Left forelimb (tissue), 1 donor: ENCODE data around the gene PAX7.
A peak's percentile ranks its signal among the peaks of the same experiment; 100 is the strongest.
"Not testable (repeated sequence)": the region's sequence is repeated elsewhere in the genome, so short reads cannot be mapped to it uniquely, and the experiment has no call there.

ENCODE experiments used
- DNase-seq: peaks from one replicate; pipeline ENCODE4 v3.0.0-alpha.2; 2018; ENCODE audit warnings: low spot score

Gene PAX7

DNA sequence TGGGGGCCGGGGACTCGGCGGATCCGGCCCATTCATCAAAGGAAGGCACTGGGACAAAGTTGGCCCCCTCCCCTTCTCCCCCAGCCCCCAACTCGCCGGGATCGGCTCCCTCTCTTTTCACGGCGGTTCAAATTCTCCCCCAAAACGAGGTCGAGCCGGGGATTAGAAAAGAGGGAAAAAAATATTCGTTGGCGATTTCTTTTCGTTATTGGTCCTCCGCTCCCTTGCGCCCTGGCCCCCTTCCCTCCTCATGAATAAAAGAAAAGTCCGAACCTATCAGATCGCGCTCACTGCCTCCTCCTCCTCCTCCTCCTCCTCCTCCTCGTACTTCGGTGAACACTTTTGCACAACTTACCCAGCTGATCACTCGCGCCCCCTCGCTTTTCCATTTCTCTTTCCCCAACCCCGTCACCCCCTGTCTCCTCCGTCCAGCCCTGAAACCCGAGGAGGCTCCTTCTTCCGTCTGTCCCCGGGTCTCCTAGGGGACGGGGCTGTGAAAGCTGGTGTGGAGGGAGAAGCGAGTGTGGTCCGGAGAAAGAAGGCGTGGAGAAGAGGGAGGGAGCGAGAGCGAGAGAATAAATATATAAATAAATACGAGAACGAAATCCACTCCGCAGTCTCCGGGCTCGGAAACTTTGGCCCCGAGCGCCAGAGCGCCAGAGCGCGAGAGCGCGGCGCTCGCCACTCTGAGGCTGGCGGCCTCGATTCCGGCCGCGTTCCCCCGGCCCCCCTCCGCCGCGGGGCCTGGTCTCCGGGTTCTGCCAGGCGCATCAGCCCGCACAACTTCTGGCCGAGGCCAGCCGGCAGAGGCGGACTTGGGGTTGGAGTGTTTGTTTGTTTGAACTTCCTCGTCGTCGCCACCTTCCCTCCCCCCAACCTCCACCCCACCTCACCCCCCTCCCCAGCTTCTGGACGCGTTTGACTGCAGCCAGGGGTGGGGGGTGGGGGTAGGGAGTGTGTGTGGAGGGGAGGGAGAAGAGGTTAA is at the start of gene PAX7:
Gene PAX7, plus strand, starts transcription at position 336 of the 985 bp plus-strand sequence. CDS start 758 bp downstream, outside the sequence.
- DNase-seq, result no peak

DNA sequence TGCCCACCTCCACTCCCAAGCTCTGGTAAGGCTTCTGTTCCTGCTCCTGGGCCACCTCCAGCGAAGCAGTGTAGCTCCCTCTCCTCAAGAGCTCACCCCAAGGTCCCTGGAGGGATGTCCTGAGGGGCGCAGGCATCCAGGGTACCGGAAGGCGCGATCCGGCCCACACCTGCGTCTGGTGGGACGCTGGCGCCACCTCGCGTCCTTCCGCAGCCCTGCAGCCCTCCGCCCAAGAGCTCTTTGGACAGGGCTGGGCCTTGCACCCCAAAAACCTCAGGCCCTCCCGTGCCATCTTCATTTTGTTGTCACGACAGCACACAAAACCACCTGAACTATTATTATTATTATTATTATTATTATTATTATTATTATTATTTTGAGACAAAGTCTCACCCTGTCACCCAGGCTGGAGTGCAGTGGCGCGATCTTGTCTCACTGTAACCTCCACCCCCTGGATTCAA is 49.2 kb upstream of the PAX7 start:
- no peak for DNase-seq

DNA sequence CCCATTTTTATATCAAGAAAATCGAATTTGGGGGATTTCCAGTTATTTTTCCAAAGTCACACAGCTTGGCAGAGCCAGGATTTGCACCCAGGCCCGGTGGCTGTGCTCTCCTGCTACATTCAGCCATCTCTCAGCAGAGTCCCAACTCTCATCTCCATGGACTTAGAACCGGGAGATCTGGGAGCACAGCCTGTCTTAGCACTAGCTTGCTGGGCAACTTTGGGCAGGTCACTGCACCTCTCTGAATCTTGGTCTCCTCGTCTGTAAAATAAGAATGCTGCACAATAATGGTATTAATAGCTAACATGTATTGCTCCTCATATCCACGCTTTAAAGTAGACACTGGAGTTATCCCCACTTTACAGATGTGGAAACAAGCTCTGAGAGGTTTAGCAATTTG is 47.8 kb upstream of the PAX7 start:
- DNase-seq, result no peak

DNA sequence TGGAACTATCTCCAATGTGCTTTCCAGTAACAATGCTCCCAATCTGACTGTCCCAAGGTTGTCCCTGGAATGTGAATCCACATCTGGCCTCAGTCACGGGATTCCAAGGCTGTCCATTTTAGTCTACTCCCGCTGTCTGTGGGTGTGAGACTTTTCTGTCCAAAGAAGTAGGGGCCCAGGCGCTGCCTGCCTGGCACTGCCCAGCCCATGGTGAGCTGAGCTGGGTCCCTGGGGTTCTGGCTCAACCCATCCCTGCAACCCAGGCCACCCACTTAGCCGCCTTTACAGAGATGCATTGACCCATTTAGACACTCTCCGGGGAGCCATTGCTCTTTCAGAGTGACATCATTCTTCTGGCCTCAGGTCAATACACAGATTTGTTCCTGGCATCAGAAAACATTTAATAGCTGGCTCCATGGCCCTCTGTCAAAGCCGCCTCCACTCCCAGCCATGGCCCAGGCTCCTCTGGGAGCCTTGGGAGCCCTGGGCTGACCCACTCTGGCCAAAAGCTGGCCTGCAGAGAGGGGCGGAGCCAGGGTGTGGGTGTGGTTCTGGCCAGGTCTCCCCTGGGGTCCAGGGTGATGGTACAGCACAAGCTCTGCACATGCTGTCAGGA is 47.2 kb upstream of the PAX7 start:
- DNase-seq, result no peak

DNA sequence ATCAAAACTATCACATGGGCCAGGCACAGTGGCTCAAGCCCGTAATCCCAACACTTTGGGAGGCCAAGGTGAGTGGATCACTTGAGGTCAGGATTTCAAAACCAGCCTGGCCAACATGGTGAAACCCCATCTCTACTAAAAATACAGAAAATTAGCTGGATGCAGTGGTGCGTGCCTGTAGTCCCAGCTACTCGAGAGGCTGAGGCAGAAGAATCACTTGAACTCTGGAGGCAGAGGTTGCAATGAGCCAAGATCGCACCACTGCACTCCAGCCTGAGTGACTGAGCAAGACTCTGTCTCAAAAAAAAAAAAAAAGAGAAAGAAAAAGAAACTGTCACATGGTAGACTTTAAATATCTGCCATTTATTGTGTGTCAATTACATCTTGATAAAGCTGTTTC is 44.6 kb upstream of the PAX7 start:
- not testable (repeated sequence) for DNase-seq

DNA sequence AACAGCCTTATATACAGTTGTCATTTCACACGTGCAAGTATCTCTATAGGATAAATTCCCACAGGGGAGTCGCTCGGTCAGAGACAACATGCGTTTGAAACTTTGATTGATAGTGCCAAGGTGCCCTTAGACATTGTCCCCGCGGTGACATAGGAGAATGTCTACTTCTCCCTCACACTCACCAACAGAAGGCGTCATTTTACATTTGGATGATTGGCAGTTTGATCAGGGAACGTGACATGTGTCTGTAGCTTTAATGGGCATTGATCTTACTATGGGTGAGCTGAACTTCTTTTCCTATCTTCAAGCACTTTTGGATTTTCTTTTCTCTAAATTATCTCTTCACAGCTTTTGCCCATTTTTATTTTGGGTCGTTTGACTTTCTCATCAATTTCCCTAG is 42.6 kb upstream of the PAX7 start:
- DNase-seq, result no peak

DNA sequence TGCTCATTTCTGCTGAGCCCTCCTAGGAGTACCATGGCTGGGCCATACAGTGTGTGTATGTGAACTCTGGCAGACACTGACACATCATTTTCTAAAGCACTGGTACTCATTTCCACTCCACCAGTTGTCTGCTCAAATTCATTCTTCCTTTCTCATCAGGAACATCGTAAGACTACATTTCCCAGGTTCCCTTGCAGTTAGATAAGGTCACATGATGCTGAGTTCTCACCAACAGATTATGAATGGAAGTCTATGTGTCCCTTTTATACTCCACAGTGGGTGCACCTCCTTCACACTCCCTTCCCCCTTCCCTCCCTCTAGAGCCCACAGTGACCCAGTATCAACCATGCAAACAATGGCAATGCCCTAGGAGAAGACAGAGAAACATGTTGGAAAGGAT is 38.3 kb upstream of the PAX7 start:
- no peak for DNase-seq

DNA sequence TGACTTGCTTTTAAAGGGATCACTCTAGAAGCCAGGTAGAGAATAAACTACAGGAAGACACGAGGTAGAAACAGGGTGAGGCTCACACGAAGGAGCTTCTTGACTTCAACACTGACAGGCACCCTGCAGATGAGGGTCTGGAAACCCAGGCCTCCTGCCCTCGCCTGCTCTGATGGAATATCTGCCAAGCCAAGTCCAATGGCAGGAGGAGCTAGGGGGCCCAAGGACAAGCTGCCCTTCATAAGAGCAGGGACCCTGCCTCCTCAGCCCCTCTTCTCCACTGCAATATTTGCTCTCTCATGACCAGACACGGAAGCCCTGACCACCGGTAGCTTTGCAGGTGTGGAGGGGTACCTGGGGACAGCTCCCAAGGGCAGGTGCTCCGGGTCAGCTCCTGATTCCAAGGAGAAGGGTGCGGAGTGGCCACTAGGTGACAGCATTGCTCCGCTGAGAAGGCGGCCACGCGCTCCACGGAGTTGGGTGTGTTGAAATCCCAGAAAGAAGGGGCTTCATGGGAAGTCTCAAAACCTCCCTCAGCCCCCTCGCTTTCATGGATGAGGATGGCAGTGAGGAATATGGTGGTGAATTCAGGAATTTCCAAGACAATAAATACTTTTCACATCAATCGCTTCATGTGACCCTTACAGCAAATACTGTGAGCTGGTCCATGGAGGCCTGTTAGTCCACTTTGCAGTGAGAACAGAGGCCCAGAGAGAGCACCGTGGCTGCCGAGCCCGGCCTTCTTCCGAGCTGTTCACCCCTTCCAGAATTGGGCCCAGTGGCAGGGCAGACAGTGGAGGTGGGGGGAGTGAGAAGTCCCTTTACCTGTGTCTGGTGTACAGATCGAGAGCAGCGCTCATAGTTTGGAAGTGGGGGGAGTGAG is 33.2 kb upstream of the PAX7 start:
- DNase-seq, result peak; percentile 81

DNA sequence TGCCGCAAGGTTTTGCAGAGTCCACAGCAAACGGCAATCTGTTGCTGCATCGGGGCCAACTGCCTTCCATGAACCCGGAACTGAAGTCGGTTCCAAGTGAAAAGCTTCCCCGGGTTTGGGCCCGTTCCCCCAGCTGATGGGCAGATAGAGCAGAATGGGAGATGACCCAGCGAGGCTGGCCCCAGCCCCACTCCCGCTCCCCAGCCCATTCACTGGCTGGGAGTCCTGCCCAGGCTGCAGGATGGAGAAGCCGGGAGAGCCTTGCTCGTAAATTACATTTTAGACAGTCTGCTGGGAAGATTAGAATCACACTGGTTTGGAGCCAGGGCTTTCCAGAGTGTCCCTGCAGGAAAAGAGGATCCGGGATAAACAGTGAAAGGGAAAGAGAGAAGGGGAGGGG is 31.6 kb upstream of the PAX7 start:
- DNase-seq, result peak; percentile 80

DNA sequence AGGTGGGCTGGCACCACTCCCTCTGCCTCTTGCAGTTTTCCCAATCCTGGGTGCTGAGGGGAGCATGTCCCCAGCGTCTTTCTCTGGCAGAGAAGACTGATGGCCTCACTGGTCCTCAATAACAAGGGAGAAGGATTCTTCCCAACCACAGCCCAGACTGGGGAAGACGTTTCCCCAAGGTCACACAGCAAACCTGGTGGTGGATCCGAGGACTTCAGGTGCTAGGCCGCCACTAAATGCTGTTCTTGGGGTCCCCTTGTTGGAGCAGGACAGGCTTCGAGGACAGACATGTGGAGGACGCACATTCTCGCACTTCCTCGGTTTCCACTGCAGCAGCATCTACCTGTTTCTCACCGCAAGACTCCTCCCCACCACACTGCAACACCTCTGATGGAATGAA is 30.9 kb upstream of the PAX7 start:
- DNase-seq, result no peak

DNA sequence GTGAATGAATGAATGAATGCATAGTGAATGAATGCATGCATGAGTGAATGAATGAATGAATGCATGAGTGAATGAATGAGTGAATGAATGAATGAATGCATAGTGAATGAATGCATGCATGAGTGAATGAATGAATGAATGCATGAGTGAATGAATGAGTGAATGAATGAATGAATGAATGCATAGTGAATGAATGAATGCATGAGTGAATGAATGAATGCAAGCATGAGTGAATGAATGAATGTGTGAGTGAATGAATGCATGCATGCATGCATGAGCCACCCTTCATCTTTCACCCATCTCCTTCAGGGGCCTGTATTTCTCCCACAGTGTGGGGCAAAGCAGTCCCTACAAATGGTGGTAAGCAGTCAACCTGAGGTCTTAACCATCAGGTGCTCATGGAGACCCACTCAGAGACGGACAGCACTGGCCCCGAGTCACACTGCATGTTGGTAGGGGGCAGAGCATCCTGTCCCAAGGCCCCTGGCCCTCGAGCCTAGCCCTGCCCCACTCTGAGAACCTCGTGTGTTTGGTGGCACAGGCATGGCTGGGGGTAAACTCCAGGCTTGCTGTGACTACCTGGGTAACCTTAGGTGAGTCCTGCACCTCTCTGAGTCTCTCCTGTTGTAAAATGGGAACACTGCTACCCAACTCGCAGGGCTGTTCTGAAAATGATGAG is 28.0 kb upstream of the PAX7 start:
- DNase-seq, result no peak

DNA sequence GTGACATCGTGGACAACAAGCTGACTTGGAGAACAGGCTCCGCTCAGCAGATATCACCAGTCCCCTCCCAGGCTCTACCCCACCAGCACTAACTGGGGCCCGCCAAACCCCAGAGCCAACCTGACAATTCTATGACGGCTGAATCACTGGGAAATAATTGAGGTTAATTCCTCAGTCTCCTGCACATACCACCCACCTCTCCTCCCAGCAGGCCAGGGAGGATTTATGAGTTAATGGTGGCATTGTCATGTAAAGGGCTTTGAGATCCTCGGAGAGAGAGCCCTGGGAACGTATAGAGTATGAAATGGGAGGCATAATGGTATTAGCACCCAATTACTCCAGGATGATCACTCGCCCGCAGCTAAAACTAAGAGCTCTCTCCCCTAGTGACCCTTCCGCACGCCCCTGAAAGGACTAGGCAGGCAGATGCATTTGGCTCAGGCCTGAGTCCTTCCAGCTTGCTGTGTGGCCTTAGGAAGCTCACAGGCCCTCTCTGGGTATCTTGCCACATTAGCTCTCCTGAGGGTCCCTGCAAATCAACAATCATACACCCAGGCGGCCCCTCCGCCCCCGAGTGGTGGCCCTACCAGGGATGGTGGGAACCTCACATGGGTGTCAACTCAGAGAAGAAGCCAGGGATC is 27.3 kb upstream of the PAX7 start:
- DNase-seq, result no peak

DNA sequence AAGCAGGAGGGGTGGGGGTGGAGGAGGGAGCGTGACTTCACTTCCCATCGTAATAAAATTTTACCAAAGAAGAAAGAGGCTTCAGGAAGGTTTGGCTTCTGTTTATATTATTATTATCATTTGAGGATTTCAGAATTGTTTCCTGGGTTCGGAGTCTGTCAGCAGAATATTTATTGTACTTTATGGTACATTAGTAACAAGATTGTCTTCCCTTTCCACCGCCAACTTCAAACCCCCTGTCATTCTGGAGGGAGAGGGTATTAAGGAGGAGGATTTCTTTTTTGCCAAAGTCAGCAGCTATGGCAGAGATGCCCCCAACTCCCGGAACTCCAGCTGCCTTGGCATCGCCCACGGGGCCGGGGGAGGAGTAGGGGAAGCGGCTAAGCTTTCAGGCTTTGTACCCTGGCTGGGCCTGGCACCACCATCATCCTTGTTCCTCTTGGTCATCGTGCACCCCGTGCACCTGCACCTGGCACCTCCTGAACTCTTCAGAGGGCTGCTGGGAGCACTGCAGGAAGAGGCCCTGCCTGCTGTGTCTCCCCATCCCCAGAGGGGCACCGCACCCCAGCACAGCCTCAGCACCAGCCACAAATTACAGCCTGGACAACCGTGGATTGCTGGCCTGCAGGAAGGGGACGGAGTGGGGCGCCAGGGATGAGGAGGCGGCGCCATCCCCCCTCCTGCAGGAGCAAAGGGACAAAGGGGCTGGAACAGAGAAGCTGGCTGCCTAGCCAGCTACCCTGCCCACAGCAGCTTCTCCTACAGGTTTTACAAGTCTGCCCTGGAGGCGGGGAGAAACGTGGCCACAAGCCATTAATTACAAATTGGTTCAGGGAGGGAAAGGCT is 24.0 kb upstream of the PAX7 start:
- no peak for DNase-seq

DNA sequence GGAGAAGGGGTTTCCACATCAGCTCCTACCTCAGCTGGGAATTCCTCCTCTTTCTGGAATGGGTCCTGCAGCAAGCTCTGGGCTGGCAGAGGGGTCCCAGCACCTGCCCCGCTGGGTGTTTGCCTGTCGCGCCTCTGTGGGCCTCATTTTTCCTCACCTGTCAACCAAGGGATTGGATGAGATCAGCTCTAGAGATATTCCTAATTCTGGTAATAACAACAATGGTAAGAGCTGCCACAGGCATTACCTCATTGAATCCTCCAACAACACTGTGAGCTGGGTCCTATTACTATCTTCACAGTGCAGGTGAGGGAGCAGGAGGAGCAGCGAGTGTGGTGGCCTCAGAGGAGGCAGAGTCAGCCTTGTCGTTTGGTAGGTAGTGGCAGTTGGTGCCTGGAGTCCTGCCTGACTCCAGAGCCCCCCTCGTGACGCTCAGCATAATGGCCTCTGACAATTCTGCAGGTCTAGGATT is 23.3 kb upstream of the PAX7 start:
- DNase-seq, result no peak

DNA sequence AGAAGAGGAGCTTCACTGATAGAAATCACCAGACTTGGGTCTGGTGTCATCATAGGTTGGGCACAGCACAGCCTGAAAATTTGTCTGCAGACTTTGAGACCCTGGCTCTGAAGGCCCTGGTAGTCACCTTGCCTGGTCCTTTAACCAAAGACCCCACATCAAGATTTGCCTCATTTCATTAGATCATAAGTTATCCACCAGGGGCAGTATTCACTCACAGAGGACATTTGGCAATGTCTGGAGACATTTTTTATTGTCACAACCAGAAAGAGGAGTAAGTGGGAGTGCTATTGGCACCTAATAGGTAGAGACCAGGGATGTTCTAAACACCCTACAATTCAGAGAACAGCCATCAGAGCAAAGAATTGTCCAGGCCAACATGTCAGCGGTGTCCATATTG is 22.1 kb upstream of the PAX7 start:
- DNase-seq, result no peak

DNA sequence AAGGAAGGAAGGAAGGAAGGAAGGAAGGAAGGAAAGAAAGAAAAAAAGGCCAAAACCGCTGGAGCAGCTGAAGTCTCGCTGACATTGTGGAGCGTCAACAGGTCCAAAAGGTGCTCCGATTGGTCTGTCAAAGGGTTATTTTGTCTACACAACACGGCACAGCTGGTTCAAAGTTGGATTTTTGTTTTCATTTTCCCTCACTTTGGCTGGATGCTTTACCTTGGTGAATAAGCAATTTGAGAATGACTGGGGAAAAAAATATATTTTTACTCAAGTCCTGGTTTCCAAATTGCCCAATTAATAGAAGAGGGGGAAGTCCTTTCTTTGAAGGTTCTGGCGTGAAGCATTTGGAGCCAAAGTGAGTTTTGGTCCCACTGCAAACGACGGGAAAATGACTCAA is 19.3 kb upstream of the PAX7 start:
- no peak for DNase-seq

DNA sequence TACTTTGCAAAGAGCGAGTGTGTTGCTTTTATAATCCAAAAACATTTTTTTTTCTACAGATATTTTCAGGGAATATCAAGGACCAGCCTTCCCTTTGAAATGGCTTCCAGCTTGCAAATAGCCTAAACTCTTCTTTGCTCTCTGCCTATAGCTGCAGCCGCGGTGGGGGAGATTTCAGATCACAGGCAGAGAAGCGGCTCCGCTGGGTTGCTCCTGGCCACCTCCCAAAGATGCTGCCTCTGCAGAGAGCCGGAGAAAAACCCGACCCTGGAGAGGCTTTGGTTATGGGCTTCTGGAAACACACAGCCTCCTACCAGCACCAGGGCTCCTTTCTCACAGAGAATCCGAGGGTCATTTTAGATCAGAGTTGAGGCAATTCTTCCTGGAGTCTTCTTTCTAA is 18.6 kb upstream of the PAX7 start:
- no peak for DNase-seq

DNA sequence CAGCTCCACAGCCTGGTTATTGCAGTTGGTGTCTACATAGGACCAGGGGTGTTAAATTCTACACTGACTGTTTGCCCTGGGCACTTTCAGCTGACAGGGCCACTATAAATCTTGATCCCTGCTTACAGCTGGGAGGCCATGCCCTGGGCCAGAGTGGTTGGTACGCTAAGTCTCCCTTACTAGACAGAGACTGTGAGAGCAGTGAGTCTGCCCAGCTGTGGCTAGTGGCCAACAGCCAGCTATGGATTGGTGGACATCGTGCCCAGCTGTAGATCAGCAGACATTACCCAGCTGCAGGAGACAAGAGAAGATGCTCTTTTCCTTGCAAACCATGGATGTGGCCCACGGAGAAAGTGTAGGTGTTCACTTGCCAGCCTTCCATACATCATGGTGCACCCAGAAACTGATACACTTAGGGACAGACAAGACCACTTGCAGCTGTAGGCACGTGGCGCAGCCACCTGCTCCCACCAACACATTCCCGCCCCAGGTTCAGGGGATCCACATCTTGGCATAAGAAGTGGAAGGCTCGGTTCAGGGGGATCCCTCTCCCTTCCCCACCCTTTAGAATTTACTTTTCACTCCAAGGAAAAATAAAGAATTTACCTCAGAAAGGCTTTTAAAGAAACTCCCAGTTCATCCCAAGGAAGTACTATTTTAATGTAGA is 16.4 kb upstream of the PAX7 start:
- no peak for DNase-seq
